GM19438 (cell line): ENCODE measurements around the gene DDX6.
A peak's percentile ranks its signal among the peaks of the same experiment; 100 is the strongest.
"Not testable (repeated sequence)": the region's sequence is repeated elsewhere in the genome, so short reads cannot be mapped to it uniquely, and the experiment has no call there.

ENCODE experiments used
- ATAC-seq: cut with Tn5 transposase; IDR thresholded peaks from one replicate; pipeline ENCODE4 v1.9.1; 2021; ENCODE audit warnings: low read depth; ENCODE audit not compliant: unreplicated experiment

Gene DDX6, protein sequence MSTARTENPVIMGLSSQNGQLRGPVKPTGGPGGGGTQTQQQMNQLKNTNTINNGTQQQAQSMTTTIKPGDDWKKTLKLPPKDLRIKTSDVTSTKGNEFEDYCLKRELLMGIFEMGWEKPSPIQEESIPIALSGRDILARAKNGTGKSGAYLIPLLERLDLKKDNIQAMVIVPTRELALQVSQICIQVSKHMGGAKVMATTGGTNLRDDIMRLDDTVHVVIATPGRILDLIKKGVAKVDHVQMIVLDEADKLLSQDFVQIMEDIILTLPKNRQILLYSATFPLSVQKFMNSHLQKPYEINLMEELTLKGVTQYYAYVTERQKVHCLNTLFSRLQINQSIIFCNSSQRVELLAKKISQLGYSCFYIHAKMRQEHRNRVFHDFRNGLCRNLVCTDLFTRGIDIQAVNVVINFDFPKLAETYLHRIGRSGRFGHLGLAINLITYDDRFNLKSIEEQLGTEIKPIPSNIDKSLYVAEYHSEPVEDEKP

DNA sequence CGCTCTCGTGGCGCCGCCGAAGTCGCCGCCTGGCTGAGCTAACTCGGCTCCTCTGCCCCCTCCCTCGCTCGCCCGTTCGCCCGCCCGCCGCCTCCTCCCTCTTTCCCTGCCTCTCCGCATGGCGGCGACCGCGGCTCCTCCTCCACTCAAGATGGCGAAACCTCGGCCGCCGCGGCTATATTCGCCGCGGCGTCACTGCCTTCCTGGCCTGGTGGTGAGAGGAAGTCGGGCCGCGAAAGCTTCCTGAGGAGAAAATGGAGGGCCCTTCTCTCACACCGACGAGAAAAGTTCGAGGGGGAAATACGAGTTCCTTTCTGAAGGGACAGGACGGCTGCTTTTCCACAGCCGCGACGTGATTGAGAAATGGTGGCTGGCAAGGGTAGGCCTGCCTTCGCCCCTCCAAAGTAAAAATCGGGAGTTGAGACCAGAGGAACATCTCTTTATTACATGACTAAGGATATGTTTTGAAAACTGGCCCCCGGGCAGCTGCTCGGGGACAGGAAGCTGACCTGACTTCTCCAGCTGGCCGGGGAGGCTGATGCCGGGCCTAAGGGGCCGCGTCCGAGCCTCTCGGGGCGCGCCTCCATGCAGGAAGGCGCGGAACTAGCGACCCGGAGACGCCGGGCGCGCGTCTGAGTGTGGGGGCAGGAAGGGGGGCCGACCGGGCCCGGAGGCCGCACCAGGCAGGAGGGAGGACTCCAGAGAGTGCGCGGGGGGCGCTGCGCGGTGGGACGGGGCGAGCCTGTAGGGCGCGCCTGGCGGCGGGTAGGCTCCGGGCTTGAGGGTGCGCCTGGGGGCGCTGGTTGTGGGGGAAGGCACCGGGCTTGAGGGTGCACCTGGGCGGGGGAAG, at the start of gene DDX6:
TSS of gene DDX6 (minus strand) at position 54 of the 850 bp plus-strand sequence. CDS start 4,913 bp downstream, outside the sequence.
- ATAC-seq: peak; percentile 44

DNA sequence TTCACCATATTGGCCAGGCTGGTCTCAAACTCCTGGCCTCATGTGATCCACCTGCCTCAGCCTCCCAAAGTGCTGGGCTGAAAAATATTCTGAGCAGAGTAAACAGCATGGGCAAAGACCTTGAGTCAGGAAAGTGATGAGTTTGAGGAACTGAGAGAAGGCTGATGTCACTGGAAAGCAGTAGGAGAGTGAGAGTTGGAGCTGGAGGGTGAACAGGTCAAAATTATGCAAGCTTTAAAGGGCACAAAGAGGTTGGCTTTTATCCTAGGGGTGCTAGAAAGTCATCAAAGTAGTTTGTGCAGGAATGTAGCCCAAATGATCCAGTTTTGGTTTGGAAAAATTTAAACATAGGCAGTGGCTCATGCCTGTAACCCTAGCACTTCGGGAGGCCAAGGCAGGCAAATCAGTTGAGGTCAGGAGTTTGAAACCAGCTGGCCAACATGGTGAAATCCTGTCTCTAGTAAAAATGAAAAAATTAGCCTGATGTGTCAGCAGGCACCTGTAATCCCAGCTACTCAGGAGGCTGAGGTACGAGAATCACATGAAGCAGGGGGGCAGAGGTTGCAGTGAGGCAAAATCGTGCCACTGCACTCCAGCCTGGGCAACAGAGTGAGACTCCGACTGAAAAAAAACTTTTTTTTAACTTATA, 48.1 kb upstream of the DDX6 start:
- ATAC-seq: peak; percentile 82

DNA sequence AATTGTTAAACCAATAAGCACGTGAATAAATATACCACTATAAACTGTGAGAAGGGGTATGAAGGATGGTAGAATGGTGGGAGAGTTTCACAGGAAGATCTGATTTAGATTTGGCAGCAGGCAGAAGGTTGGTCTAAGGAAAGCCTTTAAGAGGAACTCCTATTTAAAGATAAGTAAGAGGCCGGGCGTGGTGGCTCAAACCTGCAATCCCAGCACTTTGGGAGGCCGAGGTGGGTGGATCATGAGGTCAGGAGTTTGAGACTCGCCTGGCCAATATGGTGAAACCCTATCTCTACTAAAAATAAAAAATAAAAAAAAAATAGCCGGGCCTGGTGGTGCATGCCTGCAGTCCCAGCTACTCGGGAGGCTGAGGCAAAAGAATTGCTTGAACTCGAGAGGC, 46.9 kb upstream of the DDX6 start:
- no peak for ATAC-seq

DNA sequence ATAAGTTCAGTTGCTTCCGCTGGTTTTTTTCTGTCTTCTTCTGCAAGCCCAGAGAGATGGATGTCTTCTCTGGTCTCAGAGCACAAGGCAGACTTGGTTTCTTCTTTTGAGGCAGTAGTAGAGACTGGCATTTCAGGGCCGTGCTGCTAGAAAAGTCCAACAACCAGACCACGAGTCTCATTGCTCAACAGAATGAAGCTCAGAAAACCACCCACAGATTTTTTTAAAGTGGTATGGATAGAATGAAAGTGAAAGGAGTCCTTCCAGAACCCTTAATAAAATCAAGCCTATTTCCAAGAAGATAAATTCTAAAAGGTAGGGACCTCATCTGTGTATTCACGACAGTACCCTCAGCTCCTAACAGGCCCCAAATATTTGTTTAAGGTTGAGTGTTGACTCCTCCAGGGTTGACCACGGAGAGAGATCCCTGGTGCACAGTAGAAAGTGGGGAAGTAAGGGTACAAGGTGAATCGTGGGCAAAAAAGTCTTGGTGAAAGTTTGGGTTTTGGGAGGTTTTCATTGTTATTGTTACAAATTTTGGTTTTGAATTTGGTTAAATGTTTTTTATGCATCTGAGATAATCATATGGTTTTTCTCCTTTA, 43.6 kb upstream of the DDX6 start:
- no peak for ATAC-seq

DNA sequence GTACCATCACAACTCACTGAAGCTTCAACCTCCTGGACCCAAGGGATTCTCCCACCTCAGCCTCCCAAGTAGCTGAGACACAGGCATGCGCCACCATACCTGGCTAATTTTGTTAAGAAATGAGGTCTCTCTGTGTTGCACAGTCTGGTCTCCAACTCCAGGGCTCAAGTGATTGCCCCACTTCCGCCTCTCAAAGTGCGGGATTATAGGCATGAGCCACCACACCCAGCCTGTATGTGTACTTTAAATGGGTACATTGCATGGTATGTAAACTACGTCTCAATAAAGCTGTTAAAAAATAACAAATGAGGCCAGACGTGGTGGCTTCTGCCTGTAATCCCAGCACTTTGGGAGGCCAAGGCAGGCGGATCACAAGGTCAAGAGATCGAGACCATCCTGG, 36.2 kb upstream of the DDX6 start:
- ATAC-seq: no peak

DNA sequence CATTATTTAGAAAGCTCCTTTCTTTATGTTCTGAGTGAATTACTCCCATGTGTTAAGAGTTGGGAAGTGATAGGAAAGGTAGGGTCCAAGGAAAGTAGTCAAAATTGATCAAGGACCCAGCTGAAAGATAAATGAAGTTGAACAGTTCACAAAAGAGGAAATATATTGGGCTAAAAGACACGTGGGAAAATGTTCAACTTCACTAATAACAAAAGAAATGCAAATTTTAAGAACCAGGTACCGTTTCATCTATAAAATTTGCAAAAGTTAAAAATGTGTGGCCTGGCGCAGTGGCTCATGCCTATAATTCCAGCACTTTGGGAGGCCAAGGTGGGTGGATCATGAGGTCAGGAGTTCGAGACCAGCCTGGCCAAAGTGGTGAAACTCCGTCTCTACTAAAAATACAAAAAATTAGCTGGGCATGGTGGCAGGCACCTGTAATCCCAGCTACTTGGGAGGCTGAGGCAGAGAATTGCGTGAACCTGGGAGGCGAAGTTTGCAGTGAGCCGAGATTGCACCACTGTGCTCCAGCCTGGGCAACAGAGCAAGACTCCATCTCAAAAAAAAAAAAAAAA, 32.1 kb upstream of the DDX6 start:
- ATAC-seq: not testable (repeated sequence)

DNA sequence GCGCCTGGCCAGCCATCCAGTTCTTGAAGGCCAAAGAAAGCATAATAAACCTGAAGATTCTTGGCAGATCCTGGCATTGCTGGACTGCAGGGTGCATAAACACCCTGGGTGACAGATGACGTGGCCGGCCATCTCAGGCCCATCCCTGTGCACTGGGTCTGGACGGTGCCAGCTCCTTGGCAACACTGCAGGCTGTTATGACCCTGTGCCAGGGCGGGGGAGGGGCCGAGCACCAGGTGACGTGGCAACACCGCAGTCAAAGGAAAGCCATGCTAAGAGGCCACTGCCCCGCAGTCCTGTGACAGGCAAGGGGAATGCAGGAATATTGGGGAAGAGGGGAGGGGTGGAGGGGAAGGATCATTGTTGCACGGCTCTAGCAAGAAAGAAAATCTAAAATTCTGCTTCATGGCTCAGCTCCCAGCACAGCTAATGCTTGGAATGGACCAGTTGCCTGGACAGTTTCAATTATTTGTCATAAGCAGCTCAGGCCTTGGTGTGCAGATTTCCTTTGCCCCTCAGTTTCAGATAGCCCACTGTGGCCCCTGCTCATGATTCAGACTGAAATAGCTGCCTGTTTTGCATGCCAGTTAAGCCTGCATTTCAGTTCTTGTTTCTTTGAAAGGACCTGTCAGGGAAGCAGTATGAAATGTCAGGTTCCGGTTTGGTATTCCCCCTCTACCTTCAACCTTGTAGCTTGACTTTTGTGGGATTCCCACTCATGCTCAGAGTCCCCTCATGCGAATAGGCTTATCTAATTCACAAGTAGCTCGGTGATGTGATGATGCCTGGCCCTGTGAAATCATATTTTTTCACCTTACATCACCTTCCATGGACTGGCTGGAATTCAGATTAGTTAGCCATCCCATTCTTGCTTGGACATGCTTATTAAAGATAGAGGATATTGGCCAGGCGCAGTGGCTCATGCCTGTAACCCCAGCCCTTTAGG, 29.7 kb upstream of the DDX6 start:
- ATAC-seq: peak; percentile 91

DNA sequence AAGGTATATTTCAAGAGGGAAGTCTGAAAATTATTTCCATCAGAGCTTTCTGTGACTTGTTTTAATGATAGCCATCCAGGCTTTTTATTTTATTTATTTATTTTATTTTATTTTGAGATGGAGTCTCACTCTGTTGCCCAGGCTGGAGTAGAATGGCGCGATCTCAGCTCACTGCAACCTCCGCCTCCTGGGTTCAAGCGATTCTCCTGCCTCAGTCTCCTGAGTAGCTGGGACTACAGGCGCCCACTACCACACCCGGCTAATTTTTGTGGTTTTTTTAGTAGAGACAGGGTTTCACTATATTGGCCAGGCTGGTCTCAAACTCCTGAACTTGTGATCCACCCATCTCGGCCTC, 29.0 kb upstream of the DDX6 start:
- not testable (repeated sequence) for ATAC-seq

DNA sequence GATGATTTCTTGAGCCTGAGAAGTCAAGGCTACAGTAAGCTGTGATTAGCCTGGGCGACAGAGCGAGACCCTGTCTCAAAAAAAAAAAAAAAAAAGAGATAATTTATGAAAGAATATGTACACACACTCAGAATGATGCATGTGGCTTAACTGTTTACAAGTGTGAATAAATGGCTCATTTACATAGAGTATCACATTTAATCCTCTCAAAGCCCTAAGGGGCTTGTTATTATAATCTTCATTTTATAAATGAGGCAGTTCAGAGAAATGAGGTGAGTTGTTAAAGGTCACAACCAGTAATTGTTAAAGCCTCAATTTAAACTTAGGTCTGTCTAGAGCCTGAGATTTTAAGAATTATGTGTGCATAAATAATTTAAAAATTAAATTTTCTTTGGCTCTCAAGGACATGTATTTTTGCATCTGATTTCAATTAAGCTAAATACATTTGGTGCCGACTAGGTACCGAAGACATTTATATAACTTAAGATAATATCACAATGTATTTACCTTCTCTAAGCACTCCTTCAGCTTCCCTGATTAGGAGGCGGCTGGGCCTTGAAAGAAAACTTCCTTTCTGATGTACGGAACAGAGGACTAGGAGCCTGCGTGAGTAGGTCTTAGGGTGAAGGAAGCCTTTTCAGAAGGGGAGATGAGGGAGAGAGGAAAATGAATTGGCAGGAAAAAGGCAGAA, 28.5 kb upstream of the DDX6 start:
- ATAC-seq: no peak

DNA sequence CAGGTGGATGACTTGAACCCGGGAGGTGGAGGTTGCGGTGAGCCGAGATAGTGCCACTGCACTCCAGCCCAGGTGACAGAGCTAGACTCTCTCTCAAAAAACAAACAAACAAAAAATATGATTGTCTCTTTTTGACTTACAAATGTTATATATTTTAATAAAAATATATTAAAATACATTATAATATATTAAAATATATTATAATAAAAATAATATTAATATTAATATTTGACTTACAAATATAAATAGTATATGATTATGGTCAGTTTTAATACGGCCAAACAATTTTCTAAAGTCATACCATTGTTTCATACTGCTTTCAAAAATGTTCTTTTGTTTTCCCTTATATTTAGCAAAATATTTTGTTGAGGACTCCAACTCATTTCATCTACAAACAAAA, 27.2 kb upstream of the DDX6 start:
- no peak for ATAC-seq

DNA sequence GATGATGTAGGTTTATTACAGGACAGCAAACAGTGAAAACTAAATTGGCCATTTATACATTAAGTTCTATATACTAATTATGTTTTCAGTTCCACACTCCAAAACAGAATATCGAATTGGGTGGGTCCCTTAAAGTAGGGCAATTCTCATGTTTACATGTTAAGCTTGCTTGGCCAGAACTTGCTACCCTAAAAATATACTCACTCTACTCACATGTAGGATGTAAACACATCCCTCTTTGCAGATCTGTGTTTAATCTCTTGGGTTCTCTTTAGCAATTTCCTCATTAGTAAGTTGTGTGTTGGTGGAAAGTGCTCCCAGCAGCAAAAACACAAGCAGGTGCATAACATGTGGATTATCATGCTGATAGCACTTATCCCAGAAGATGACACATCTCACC, 22.6 kb upstream of the DDX6 start:
- ATAC-seq: no peak

DNA sequence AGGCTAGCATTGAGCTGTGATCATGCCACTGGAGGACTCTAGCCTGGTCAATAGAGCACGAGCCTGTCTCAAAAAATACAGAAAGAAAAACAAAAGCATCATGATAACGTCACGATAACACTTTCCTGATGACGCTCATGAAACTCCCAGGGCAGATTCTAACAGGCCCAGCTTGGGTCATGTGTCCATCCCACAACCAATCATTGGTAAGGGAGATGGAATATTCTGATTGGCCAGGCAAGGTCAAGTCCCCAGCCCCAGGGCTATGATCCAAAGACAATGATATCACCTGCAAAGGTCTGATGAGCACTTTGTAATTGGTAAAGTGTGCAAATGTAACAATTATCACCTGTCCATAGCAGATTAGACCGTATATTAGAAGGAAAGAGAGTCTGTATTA, 21.5 kb upstream of the DDX6 start:
- ATAC-seq: no peak

DNA sequence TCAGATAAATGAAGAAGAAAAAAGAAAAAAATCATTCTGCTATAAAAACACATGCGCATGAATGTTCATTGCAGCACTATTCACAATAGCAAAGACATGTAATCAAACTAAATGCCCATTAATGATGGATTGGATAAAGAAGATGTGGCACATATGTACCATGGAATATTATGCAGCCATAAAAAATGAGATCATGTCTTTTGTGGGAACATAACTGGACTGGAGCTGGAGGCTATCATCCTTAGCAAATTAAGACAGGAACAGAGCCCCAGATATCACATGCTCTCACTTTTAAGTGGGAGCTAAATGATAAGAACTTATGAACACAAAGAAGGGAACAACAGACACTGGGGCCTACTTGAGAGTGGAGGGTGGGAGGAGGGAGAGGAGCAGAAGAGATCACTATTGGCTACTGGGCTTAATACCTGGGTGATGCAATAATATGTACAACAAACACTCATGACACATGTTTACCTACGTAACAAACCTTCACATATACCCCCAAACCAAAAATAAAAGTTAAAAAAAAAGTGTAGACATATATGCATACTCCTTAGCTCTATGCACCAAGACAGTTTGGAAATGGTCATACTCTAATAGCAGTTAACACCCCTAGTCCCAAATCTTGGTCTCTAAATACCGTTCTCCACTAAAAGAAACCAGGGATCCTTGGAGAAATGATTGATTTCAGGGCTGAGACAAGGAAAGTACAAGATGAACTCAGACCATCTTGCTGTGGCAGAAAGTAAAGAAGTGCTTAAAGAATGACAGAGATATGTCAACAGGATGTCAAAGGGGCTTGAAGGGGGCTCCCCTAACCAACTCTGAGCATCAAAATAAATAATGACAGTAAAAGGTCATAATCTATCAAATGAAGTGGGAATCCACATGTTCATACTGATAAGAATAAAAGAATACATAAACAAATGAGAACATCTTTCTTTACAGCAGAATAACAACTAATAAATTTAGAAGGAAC, 17.1 kb upstream of the DDX6 start:
- no peak for ATAC-seq

DNA sequence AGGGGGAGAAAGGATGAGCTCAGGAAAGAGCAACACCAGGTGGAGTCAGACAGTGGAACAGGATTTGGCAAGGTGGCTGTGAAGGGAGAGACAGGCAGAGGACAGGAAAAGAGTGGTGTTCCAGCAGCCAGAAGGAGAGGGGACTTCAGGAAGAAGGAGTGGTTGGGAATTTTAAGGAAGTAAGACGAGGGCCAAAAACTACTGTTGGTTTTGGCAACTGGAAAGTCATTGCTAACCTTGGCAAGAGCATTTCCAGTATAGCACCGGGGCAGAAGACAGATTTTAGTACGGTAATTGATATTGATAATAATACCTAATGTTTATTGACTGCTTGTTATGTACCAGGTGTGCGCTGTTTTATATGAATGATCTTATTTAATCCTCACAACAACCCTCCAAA, 15.4 kb upstream of the DDX6 start:
- ATAC-seq: no peak

DNA sequence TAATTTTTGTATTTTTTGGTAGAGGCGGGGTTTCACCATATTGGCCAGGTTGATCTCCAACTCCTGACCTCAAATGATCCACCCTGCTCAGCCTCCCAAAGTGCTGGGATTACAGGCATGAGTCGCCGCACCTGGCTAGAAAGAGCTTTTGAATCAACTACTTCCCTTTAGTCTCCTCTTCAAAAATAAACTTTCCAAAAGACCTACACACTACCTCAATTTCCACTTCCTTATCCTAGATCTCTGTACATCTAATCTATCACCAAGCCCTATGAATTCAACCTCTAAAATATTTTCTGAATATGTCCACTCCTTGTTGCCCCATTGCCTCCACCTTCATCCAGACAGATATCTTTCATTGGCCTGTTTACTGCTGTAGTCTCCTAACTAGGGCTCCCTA, 13.1 kb upstream of the DDX6 start:
- no peak for ATAC-seq

DNA sequence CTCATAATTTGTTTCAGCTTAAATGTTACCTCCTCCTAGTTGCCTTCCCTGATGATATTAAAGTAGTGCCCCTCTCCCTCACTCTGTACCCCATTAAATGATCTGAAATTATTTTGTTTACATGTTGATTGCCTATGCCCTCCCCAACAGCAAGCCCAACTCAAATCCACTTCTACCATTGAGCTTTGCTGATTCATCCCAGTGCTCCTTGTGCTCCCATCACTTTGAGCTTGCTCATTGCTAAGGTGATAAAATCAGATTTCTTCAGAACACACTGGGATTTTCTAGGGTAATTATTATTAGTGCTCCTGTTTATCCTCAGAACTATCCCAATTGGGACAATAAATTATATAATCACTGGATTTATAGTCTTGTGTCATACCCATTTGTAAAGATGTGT, 8.4 kb upstream of the DDX6 start:
- ATAC-seq: no peak

DNA sequence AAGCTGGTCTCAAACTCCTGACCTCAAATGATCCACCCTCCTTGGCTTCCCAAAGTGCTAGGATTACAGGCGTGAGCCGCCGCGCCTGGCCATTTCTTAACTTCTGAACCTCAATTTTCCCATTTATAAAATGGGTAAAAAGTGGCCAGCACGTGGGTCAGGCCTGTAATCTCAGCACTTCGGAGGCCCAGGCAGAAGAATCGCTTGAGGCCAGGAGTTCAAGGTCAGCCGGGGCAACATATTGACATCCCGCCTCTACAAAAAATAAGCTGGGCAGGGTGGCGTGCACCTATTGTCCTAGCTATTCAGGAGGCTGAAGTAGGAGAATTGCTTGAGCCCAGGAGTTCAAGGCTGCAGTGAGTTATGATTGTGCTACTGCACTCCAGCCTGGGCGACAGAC, 6.5 kb upstream of the DDX6 start:
- no peak for ATAC-seq
